Posterior vena cava (tissue), 2 donors: ENCODE data around the gene TMEM178A. TPM values are rescaled to one million over a fixed set of nuclear protein-coding genes. Genes with fewer than 3 reads are reported as not detected.
"Not testable (repeated sequence)": the region's sequence is repeated elsewhere in the genome, so short reads cannot be mapped to it uniquely, and the experiment has no call there.

Experiments
- DNase-seq: peaks from one replicate; pipeline ENCODE4 v3.0.0-alpha.2; 2020; ENCODE audit warnings: low spot score
- intact Hi-C, 2 donors: fragments of 100-400 bp; cut with DNase I; formaldehyde crosslinking; loops; one replicate each; pipeline versions ENCODE4 v1.14.1 to v1.14.2; 2022 to 2023
- total RNA-seq, 2 donors: library from RNA; stranded (reverse); fragmentation: NEBNext Ultra II Directional; extraction: Animal tissue kit (Norgen Biotek cat#: 25700); gene quantifications; one replicate each; pipeline ENCODE4 v1.2.1, GENCODE V29; 2021
- donor health status: DM: yes; HTN: yes; CAD: no.
- donor health status: DM: yes; HTN: yes; CAD: no.

TMEM178A gene
- total RNA-seq, 2 donors from 2014 or later = 0.69 to 1.0 TPM

DNA sequence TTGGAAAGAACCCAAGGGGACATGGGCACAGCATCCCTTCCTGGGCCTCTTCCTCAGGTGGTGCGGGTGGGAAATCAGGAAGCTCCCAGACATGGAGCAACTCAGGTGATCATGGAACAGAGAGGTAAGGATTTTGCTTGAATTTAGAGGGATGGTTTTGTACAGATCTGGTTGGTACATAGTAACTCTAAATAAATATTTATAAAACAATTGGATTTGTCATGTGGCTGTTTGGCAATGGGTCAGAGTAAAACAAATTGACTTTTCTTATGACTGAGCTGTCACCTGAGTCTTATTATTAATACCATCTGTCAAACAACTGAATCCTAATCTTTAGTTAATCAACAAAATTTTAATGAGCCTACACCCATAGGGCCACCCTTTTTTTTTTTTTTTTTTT, 19.4 kb upstream of the TMEM178A start:
- intact Hi-C loops = no loop called here

DNA sequence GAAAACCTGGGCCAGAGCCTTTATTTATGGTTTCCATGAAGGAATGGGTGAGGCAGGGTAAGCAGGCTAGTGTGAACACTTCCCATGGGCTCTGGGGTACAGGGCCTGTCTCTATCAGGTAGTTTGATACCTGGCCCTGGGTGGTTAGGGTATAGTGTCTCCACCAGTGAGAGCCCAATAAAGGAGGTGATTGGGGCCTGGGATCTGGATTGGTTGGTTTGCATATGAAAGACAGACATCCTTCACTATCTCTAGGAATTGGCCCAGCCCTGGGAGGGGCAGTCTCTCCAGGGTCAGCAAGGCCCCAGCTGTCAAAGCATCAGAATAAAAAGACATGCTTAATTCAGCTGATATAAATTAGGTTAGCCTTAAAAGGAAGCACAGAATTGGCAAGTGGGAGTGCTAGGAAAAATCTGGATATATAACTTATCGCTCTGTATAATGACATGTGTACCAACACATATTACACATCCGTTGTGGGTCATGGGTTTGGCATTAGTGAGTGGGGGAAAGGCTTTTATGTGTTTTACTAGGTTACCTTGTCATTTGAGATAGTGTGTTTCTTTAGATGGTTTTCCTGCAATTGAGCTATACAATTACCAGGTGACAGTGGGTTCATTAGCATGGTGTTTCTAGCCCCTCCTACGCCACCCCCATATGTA, 18.5 kb upstream of the TMEM178A start:
- DNase-seq = no peak
- intact Hi-C loops = no loop called here

More for the DNA sequence above, 19.4 kb upstream of the TMEM178A start:
- DNase-seq = no peak

DNA sequence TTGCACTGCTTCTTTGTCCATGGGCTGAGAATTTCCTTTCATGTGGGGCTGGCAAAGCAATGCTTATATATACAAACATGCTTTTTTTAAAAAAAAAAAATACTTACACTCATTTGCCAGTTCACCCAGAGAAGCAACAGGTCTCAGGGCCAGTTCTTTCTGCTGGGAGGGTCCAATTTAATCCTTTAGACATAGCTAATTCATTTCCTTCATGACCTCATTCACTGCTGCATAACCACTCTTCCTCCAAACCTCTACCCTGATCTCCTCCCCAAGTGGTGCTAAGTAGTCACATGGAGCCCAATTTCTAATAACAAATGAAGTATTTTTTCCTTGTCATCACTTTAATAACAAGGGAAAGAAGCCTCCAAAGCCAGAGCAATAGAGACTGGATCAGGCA, 17.1 kb upstream of the TMEM178A start:
- no peak for DNase-seq
- intact Hi-C loops = no loop called here

DNA sequence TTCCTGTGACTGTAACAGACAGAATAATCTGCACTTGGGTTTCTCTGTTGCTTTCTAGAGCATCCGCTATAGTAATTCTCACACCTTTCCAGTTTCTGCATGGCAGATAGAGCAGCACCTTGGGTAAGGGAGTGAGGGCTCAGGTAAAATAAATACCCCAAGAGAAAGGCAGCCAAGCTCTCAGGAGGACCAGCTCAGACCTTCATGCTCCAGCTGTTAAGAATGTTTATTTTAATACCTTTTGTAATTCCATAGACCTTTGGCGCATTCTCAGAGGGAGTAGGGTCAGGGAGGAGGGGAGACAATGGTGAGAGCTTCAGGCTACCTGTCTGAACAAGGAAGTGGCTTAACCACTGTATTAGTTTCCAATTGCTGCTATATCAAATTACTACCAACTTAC, 16.2 kb upstream of the TMEM178A start:
- intact Hi-C loops = no loop called here
- no peak for DNase-seq

DNA sequence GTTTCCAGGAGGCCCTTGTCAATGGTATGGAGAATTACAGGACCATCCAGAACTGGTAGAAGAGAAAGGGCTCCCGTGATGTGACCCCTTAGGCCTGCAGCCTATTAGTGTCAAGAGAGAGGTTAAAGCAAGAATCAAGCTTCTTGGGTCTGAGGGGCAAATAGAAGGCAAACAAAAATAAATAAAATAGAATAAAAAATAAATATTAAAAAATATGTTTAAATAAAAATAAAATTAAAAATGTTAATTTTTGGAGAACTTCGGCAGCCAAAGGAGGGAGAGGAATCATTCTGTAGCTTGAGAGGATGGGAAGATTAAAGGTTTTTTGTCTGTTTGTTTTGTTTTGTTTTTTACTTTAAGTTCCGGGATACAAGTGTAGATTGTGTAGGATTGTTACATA, 15.2 kb upstream of the TMEM178A start:
- intact Hi-C loops = no loop called here
- no peak for DNase-seq

DNA sequence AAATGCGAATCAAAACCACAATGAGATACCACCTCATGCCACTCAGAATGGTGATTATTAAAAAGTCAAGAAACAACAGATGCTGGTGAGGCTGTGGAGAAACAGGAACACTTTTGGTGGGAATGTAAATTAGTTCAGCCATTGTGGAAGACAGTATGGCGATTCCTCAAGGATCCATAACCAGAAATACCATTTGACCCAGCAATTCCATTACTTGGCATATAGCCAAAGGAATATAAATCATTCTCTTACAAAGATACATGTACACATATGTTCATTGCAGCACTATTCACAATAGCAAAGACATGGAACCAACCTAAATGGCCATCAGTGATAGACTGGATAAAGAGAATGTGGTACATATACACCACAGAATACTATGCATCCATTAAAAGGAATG, 9.5 kb upstream of the TMEM178A start:
- intact Hi-C loops, DNase-seq: not testable (repeated sequence)

DNA sequence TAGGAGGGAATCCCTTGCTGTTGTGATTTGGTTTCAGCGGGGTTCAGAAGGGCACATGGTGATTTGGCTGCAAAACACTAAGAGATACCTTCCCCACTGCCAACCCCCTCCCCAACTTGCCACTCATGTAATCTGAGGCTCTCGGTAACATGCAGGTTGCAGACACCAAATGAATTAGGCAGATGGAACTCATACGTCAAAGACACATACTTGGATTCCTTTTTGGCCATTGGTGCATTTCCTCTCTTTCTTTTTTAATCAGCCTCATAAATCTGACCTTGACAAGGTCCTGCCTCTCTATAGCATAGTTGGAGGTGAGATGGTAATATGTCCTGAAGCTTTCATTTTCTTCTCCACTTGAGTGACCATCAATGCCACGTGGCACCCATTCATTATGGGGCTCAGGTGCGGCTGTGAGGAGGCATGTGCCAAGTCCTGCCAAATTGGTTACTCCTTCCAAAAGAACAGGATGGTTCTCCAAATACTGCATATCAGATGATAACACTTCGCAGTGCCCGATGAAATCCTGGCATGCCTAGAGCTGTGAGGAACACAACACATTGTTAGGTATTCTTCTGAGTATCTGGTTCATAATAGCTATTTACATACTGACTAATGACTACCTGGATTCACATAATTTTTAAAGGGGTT, 8.3 kb upstream of the TMEM178A start:
- intact Hi-C loops = no loop called here

DNA sequence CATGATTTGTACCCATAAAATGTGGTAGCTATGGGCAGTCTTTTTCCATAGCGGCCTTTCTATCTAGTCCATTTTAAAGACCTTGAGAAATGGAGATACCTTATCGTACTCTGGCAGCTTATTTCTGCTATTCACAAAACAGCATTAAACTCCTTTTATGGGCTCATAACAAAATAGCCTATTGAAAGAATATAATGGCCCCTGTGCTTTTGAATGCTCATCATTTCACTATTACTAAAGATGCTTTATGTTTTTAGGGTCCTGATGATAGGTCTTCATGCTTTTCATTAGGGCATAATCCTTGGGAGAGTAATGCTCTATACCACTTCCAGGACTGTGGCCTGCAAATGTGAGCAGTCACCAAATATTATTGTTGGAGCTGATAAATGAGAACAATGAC, 7.3 kb upstream of the TMEM178A start:
- intact Hi-C loops = no loop called here
- no peak for DNase-seq

More for the DNA sequence above, 8.3 kb upstream of the TMEM178A start:
- DNase-seq = no peak

DNA sequence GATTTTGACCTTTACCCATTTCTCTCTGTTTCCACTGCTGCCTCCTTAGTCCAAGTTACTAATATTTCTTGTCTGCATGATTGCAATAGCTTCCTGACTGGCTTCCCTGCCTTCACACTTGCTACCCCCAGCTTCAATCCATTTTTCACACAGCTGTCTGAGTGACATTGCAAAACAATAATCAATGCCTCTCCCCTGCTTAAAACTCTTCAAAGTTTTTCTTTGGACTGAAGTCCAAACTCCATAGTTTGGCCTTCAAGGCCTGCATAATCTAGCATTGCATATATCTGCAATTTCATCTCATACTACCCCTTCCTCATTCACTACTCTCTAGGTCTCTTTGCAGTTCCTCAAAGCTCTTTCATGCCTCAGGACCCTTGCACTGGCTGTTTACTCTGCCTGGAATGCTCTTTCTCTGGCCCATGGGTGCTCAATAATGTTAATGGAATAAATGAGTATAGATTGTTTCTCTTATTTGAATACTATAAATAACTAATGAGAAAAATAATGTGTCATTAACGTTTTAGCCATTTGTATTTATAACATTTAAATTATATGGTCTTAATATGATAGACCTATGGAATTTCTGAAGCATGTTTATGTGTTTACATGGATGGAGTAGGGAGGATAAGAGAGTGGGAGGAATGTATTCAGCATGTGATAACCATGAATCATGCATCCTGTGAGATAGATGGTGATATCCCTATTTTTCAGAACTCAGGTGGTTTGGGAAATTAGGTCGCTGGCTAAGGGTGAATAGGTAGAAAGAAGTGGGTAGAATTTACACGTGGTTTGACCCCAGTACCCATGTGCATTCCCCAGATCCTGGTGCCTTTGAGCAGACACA, 5.7 kb upstream of the TMEM178A start:
- intact Hi-C loops = loop anchor here in 1 of 2 donors (10.0 kb wide), 1 partner anchor 305 kb away; no protein-coding TSS in a partner anchor
- DNase-seq = no peak

DNA sequence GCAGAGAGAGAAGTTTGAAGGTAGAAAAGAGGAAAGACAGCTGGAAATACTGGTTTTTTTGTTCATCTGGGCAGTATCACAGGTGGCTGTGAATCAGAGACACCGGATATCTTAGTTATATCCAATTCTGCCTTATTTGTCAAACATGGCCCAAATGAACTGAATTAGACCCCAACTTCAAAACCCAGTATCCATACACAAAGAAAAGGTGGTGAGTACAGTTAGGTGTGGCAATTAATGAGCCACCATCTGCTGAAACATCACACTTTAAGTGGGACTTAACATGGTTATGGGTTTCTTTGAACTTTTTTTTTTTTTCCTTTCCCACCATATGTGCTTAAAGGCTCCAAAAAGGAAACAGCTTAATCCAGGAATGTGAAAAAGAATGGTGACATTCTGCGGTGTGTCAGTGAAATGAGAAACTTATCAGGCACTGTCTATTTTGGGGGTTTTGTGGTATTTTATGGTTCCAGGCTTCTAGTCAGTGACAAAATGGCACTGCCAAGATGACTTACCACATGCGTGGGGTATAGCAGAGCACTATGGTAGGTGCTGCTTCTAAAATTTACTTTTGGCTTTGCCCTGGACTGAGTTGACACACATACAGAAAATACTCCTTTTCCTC, 5.0 kb upstream of the TMEM178A start:
- DNase-seq = no peak
- intact Hi-C loops = loop anchor here in 1 of 2 donors (10.0 kb wide), 1 partner anchor 304 kb away; no protein-coding TSS in a partner anchor

DNA sequence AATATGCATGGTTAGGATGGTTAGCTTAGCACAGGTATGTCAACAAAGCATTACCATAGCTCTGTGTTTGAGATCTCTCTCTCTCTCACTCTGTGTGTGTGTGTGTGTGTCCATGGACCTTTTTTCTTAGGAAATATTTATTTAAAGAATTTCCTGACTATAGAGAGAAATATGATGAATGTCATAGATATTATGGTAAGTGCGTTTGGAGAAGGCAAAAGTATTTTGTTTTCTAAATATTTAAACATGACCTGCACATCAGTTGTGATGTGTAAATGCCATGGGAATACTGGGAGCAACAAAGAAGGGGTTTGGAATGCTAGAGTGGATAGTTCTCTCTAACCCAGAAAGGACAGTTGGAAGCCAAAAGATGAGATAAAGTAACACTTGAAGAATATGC, 3.9 kb upstream of the TMEM178A start:
- intact Hi-C loops = loop anchor here in 1 of 2 donors (10.0 kb wide), 1 partner anchor 303 kb away; no protein-coding TSS in a partner anchor
- DNase-seq = no peak

DNA sequence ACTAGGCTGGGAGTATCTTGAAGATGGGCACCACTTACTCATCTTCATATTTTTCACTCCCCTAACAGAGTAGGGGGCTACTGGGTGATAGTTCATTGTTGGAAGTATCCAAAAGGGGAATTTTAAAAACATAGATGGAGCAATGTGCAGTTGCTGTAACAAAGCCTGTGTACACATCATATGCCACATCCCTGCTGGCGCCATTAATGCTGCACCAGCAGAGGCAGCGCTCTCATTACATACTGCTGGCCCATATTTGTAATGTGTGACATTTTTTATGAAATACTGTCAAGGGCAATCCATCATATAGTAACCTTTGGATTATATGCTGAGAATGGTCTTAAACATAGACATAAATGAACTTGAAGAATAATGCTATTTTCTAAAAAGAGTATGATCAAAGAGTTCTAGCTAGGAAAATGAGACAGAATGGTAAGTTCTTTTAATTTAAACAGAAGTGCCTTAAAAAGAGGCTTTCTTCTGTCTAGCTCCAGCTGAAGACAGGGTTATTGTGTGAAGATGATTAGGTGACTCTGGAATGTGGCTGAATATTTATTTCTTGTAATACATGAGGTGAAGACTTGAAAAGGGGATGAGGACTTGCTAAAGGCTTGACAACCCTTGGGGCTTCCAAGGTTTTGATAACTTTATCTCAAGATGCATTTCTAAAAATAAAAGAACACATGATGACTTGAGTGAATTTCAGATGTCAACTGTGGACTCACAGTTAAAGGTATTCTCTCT, 2.4 kb upstream of the TMEM178A start:
- intact Hi-C loops = loop anchor here in 1 of 2 donors (10.0 kb wide), 1 partner anchor 301 kb away; no protein-coding TSS in a partner anchor
- no peak for DNase-seq

DNA sequence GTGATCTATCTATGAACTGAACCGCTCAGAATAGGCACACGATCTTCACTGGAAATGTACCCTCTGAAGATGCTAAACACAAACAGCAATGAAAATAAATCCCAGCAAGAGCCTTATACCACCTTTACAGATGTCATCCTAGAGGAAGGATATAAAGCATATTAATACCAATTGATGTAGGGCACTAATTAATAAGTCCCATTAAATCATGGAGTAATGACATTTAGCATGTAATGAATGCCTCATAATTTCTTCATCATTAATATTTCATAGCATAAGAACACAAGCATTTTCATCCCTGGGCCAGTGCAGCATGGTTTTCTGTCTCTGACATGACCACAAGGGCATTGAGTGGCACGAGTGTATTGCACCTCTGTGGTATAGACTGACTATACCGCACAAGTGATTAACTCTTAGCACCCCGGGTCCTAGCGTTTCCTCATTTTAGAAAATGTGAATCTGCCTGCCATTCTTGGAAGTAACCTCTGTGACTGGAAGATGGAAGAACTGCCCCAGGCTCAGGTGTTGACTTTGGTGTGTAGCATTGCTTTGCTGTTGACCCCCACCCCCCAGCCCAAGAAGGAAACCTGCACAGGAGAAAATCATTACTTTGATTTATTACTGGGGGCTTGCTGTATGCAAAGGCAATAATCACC, 1.4 kb upstream of the TMEM178A start:
- intact Hi-C loops = loop anchor here in 1 of 2 donors (10.0 kb wide), 1 partner anchor 300 kb away; no protein-coding TSS in a partner anchor
- no peak for DNase-seq

DNA sequence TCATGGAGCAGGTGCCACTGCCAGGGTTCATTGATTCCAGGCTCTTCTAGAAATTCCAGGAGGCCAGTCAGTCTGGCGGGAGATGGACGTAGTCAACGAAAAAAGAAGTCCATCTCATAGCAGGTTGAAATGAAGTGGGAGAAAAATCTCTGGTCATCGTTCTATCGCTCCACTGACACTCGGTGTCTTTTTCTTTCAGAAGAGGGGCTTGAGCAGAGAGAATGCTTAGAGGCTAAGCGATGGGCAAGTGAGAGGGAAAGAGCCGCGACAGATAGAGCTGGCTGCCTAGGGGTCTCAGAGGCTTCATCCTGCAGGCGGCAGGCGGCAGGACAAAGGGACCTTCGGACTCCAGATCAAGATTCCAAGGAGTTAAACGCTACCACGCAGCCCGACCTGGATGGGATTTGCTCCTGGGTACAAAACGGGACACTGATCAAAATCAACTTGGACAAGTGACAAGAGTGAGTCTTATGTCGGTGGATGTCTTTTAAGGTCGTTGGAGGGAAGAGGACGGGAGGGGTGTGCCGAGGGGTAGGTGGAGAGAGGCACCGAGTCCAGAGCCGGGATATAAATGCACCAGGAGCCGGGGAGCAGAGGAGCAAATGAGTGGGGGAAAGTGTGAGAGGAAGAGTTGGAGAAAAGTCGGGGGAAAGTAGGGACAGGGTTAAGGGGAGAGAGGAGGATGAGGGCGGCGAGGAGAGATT, 677 bp upstream of the TMEM178A start:
- no peak for DNase-seq
- intact Hi-C loops = loop anchor here in 1 of 2 donors (10.0 kb wide), 1 partner anchor 300 kb away; no protein-coding TSS in a partner anchor

DNA sequence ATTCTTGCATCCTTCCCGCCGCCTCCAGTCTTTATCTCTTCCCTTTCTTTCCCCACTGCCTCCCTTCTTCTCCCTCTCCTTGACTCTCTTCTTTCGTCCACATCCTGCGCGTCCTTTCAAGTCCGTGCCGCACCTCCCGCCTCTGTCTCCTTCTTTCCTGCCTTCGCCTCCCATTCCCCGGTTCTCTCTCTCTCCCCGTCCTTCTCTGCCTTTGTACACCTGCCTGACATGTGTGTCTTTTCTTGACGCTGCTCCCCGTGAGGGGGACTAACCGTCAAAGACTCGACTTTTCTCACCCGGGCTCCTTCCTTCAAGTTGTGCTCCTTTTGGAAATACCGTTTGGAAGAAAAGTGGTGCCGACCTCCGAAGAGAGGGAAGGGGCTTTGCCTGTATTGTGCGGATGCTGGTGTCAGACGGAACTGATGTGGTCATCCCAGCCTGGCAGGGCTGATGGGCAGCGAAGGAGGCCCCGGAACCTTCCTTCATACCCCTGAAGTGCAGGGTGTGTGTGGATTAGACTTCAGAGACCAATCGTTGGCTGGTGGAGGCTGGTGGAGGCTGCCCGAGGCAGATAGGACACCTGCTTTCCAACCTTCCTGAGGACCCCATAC, 879 bp downstream of the TMEM178A start:
- intact Hi-C loops = loop anchor here in 1 of 2 donors (10.0 kb wide), 1 partner anchor 298 kb away; no protein-coding TSS in a partner anchor
- DNase-seq = no peak

DNA sequence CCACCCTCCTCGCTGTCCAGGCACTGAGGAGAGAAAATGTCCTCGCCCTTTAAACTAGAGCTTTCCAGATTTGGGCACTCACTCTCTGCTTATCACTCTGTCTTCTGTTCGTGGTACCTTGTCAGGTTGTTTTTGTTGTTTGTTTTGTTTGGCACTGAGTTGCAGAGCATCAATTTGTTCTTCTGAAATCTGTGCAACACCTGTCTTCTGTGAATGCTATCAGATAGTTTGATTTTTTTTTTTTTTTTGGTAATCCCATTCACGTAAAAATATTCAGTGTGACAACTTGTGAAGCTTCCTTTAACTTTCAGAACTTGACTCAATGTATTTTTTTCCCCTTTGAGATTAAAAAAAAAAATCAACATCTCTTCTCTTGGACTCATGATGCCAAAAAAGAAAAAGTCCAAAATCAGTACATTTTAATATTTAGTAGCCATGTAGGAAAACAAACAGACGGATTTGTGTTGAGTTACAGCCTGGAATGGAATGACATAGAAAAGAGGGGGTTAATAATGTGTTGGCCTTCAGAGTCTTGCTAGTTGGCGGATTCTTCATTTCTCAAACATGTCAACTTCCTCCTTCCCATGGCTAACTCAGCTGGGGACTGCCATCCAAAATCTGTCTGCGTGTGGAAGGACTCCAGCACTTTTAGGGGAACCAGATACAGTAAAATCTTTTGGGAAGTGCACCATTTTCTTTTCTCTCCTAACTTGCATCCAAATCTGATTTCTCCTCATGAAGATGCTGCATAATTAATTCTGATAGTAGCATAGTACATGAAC, 1.6 kb downstream of the TMEM178A start:
- DNase-seq = no peak
- intact Hi-C loops = loop anchor here in 1 of 2 donors (10.0 kb wide), 1 partner anchor 298 kb away; no protein-coding TSS in a partner anchor
